NOMO-1 (cell line): ENCODE data around the gene GATAD2A.
"Not testable (repeated sequence)": the region's sequence is repeated elsewhere in the genome, so short reads cannot be mapped to it uniquely, and the experiment has no call there.

ENCODE experiments used
- DNase-seq, 2 experiments: peaks; one replicate each; lab custom pipeline; 2025; ENCODE audit not compliant: unreplicated experiment in 2 of 2; lab: John Stamatoyannopoulos, UW

The GATAD2A gene, protein sequence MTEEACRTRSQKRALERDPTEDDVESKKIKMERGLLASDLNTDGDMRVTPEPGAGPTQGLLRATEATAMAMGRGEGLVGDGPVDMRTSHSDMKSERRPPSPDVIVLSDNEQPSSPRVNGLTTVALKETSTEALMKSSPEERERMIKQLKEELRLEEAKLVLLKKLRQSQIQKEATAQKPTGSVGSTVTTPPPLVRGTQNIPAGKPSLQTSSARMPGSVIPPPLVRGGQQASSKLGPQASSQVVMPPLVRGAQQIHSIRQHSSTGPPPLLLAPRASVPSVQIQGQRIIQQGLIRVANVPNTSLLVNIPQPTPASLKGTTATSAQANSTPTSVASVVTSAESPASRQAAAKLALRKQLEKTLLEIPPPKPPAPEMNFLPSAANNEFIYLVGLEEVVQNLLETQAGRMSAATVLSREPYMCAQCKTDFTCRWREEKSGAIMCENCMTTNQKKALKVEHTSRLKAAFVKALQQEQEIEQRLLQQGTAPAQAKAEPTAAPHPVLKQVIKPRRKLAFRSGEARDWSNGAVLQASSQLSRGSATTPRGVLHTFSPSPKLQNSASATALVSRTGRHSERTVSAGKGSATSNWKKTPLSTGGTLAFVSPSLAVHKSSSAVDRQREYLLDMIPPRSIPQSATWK

GRCh38 chr19:19404879-19405860, at the start of gene GATAD2A:
Gene GATAD2A (plus strand): TSS chr19:19405675. CDS start chr19:19465346, 59,671 bp downstream.
- DNase-seq: peak; percentile 74 to 91

- DNase-seq: no peak
These were observed 49.0 kb upstream of the GATAD2A start for GRCh38 chr19:19356500-19356899.

DNA sequence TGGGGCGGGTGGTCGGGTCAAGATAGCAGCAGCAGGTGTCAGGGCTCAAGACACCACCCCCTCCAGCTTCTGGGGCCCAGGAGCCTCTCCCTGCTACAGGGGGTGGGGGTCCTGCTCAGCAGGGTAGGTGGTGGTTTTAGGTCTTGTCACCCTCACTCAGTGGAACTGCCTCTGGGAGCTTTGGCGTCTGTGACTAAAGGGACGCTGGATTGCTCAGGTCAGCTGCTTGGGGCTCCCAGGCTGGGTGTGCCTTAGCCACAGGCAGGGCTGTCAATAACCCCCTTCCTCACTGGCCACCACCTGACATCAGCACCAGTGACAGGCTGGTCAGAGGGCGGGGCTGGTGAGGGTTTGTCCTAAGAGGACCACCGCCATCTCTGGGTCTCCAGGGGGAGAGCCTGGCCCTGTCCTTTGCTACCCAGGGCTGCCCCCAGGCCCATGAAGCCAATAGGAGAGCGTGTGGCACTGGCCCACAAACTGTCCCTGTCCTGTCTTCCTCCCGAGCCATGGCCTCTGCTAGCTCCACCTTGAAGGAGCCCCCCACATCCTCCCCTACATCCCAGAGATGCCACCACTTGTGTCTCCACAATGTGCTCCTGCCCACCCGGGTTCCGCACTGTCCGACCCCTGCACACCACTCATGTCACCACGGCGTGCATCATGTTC, 48.4 kb upstream of the GATAD2A start:
- DNase-seq: no peak

DNA sequence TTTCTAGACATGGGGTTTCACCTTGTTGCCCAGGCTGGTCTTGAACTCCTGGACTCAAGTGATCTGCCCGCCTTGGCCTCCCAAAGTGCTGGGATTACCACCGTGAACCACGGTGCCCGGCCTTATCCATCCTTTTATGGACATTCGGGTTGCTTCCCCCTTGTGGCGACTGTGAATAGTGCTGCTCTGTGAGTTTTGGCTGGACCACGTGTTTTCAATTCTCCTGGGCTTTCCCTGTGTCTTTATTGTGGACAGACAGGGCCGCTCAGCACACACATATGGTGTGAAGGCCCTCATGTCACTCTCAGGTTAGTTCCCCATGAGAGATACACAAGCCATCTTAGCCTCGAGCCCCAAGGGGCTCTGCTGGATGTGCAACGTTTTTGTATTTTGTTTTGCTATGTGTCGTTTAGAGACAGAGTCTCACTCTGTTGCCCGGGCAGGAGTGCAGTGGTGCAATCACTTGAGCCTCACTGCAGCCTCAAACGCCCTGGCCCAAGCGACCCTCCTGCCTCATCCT, 44.3 kb upstream of the GATAD2A start:
- peak; percentile 30 to 64 for DNase-seq

DNA sequence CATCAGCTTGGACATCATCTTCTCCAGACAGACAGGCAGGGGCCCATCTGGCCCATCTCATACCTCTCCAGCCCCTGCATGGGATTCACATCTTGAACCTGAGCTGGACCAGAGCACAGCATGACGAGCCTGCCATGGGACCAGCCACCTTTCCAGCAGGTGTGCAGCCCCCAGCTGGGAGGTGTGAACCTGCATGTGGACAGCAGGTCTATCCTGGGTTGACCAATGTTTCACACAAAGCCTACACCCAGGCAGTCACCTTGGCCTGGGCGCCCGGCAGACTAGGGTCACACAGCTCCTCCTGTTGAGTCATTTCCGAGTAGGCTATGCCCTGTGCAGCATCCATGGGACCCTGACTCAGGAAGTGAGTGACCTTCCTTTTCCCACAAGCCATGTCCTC, 43.4 kb upstream of the GATAD2A start:
- DNase-seq: no peak

GRCh38 chr19:19366434-19367396, 38.8 kb upstream of the GATAD2A start:
- DNase-seq: peak; percentile 68 to 78

DNA sequence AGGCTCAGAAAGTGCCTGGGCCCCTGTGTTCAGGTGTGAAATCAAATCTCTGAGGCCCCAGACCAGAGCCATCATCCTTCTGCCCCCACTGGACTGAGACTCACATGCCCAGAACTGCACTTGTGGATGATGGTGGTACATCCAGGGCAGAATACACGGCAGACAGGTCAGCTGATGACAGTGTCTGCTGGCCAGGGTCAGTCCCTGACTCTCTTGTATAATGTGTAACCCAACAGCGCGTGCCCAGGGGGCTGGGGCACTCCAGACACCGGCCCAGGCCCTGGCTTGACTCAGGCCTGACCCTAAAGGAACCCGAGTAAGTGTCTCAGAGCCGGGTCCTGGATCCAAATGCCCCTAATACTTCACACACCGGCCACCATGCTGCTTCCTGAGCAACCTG, 37.4 kb upstream of the GATAD2A start:
- DNase-seq: no peak

DNA sequence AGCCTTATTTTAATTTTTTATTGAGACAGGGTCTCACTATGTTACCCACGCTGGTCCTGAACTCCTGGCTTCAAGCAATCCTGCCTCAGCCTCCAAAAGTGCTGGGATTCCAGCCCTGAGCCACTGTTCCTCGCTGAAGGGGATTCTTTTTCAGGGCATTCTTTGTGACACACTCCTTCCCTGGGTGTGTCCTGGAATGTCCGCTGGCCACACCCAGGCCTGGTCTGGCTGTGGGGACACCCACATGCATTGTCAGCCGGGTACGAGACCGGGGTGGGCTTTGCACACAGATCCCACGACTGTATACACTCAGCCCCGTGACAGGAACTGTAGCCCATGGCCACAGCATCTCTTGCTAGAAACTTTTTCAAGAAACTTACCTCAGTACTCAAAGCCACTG, 34.4 kb upstream of the GATAD2A start:
- DNase-seq: no peak

DNA sequence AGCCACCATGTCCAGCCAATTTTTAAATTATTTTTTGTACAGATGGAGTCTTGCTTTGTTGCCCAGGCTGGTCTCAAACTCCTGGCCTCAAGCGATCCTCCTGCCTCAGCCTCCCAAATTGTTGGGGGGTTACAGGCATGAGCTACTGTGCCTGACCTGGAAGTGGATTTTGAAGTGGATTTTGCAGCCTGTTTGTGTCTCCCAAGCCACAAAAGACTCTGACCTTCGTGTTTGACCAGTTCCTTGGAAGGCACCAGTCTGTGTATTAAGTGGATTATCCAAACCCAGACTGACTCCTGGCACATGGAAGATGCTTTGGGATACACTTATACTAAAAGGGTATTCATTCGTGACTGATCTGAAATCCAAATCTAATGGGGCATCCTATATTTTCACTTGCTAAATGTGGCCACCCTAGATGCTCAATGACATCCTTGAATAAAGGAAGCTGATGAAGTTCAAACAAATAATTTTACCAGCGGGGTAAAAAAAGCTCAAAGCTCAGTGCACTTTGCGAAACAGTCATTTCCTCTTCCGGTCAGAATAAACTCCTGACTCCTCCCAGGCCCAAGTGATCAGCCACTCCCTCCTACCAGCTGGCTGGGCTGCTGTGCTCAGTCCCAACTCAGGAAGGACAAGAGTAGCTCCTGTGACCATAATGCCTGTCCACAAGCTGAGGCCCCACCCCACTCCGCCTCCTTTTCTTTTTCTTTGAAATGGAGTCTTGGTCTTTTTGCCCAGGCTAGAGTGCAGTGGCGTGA, 32.6 kb upstream of the GATAD2A start:
- peak; percentile 95 to 98 for DNase-seq

- no peak for DNase-seq
These were observed 25.9 kb upstream of the GATAD2A start for GRCh38 chr19:19379527-19379926.

DNA sequence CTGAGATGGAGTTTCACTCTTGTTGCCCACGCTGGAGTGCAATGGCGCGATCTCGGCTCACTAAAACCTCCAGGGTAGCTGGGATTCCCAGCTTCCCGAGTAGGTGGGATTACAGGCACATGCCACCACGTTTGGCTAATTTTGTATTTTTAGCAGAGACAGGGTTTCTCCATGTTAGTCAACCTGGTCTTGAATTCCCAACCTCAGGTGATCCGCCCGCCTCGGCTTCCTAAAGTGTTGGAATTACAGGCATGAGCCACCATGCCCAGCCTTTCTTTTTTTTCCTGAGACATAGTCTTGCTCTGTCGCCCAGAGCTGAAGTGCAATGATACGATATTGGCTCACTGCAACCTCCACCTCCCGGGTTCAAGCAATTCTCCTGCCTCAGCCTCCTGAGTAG, 25.2 kb upstream of the GATAD2A start:
- DNase-seq: not testable (repeated sequence)

DNA sequence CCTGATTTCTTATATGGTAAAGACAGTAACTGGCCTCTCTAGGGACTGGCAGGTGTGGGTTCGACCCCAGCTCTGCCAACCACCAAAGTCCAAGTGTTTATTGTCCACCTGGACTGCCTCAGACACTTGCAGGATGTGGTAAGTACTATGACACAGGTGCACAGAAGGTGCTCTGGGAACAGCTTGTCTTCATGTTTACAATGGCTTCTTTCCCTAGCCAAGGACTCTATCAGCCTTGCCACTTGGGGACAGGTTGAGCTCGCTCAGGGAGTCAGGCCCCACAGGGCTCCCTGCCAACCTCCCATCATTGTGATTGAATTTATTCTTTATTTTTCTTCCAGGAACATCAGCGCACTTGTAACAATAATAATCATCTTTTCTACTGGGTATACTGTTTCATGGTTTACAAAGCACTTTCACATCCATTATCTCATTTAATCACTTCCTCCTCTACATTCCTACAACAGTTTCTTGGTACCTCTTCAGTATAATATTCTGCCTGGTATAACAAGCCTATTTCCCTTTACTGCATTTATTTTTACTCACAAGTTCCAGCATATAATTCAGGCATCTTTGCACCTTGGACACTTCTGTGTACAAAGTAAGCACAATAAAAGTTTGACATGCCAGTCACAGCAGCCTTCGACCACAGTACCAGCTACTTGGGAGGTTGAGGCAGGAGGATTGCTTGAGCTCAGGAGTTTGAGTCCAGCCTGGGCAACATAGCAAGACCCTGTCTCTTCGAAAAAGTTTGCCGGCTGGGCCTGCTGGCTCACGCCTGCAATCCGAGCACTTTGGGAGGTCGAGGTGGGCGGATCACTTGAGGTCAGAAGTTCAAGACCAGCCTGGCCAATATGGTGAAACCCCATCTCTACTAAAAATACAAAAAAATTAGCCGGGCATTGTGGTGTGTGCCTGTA, 24.2 kb upstream of the GATAD2A start:
- peak in 1 of 2 experiments; percentile 58 for DNase-seq

- DNase-seq: no peak
These were observed 23.4 kb upstream of the GATAD2A start for GRCh38 chr19:19382118-19382517.

DNA sequence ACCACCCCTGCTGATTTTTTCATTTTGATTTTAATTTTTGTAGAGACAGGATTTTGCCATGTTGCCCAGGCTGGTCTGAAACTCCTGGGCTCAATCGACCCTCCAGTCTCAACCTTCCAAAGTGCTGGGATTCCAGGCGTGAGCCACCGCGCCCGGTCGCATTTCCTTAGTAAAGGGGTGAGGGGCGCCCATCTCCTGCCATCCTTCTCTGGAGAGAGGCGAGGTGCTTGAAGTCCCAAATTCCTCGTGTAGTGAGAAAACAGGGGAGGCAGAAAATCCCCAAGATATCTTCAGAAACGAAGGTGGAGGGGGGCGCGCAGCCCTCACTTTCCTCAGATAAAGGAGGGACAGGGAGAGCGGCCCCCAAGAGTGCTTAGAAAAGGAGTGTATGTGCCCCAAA, 21.0 kb upstream of the GATAD2A start:
- no peak for DNase-seq

DNA sequence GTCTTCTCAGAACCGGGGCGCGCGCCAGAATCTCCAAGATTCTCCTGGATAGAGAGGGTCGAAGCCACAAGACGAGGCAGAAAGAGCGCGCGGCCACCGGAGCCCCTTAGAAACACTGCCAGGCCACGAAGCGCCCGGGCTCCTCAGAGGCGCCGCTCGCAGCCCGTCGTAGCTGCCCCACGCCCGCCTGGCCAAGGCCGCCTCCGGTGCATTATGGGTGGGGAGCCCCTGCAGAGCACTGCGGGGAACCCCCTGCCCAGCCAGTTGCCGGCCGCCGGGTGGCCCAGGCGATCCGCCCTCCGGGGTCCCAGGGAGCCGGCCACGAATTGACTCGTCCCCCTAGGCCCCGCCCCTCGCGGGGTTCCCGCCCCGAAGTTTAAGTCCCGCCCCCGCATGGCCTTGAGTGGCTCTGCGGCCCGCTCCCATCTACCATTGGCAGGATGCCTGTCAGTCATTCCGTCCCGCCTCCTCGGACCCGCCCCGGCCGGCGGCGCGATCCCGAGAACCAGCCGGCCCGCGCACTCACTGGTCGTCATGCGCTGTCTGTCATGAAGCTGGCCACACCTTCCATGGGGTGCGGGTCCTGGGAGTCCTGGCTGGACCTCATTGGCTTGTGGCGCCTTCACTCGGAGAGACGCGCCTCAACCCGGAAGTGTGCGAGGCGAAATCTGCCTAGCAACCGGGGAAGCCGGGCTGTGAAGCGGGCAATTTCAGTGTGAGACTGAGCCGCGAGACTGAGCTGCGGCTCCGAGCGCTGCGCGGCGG, 20.2 kb upstream of the GATAD2A start:
- DNase-seq: peak; percentile 98
